Measurements from ENCODE around the gene C9orf153.

DNA sequence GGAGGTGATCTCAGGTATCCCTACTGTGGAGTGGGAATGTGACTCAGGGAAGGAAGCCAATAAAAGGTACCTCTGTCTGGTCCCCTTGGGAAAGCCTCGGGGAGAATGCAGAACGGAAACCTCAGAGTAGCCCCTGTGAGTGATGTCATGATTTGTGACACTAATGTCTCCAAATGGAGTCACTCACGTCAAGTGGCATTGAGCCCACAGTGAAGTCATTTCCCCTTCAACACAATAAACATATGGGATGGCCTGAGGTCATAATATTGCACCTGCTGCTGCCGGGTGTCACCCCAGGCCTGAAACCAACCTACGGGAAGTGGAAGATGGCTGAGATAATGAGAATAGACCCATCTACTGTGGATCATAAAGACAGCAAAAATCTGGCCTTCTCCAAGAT is 84.2 kb downstream of the C9orf153 start:
- TF ChIP-seq POLR2AphosphoS5 (IDR thresholded peaks at IDR 0.05; ENCODE audit: low read depth, low read length), result no peak
- no peak for TF ChIP-seq JUND (IDR thresholded peaks at IDR 0.05)
- TF ChIP-seq, protein P1, sequence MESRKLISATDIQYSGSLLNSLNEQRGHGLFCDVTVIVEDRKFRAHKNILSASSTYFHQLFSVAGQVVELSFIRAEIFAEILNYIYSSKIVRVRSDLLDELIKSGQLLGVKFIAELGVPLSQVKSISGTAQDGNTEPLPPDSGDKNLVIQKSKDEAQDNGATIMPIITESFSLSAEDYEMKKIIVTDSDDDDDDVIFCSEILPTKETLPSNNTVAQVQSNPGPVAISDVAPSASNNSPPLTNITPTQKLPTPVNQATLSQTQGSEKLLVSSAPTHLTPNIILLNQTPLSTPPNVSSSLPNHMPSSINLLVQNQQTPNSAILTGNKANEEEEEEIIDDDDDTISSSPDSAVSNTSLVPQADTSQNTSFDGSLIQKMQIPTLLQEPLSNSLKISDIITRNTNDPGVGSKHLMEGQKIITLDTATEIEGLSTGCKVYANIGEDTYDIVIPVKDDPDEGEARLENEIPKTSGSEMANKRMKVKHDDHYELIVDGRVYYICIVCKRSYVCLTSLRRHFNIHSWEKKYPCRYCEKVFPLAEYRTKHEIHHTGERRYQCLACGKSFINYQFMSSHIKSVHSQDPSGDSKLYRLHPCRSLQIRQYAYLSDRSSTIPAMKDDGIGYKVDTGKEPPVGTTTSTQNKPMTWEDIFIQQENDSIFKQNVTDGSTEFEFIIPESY (IDR thresholded peaks at IDR 0.05; ENCODE audit: extremely low read depth, insufficient replicate concordance, low read length), result no peak
- TF ChIP-seq, protein P2, sequence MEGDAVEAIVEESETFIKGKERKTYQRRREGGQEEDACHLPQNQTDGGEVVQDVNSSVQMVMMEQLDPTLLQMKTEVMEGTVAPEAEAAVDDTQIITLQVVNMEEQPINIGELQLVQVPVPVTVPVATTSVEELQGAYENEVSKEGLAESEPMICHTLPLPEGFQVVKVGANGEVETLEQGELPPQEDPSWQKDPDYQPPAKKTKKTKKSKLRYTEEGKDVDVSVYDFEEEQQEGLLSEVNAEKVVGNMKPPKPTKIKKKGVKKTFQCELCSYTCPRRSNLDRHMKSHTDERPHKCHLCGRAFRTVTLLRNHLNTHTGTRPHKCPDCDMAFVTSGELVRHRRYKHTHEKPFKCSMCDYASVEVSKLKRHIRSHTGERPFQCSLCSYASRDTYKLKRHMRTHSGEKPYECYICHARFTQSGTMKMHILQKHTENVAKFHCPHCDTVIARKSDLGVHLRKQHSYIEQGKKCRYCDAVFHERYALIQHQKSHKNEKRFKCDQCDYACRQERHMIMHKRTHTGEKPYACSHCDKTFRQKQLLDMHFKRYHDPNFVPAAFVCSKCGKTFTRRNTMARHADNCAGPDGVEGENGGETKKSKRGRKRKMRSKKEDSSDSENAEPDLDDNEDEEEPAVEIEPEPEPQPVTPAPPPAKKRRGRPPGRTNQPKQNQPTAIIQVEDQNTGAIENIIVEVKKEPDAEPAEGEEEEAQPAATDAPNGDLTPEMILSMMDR (IDR thresholded peaks at IDR 0.05 in 2 of 3, conservative IDR thresholded peaks at IDR 0.05 in 1 of 3; ENCODE audit: borderline replicate concordance in 1 of 3, insufficient read depth in 1 of 3, low read depth in 2 of 3, low read length in 2 of 3), result no peak
- no peak for TF ChIP-seq EZH2phosphoT487 (IDR thresholded peaks at IDR 0.05; ENCODE audit: borderline replicate concordance)
- TF ChIP-seq POLR2A (IDR thresholded peaks at IDR 0.05; ENCODE audit: borderline replicate concordance, extremely low read depth, insufficient read depth, insufficient read length), result no peak
- TF ChIP-seq, protein P3, sequence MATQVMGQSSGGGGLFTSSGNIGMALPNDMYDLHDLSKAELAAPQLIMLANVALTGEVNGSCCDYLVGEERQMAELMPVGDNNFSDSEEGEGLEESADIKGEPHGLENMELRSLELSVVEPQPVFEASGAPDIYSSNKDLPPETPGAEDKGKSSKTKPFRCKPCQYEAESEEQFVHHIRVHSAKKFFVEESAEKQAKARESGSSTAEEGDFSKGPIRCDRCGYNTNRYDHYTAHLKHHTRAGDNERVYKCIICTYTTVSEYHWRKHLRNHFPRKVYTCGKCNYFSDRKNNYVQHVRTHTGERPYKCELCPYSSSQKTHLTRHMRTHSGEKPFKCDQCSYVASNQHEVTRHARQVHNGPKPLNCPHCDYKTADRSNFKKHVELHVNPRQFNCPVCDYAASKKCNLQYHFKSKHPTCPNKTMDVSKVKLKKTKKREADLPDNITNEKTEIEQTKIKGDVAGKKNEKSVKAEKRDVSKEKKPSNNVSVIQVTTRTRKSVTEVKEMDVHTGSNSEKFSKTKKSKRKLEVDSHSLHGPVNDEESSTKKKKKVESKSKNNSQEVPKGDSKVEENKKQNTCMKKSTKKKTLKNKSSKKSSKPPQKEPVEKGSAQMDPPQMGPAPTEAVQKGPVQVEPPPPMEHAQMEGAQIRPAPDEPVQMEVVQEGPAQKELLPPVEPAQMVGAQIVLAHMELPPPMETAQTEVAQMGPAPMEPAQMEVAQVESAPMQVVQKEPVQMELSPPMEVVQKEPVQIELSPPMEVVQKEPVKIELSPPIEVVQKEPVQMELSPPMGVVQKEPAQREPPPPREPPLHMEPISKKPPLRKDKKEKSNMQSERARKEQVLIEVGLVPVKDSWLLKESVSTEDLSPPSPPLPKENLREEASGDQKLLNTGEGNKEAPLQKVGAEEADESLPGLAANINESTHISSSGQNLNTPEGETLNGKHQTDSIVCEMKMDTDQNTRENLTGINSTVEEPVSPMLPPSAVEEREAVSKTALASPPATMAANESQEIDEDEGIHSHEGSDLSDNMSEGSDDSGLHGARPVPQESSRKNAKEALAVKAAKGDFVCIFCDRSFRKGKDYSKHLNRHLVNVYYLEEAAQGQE (IDR thresholded peaks at IDR 0.05; ENCODE audit: low read depth), result no peak
- no peak for TF ChIP-seq FOSL1 (IDR thresholded peaks at IDR 0.05; ENCODE audit: low read depth)
- no peak for TF ChIP-seq YY1 (IDR thresholded peaks at IDR 0.05; ENCODE audit: extremely low read depth, insufficient replicate concordance, low read depth, low read length)
- TF ChIP-seq EZH2 (IDR thresholded peaks at IDR 0.05), result no peak

Data from HCT116 (cell line).